Anterior cingulate cortex (tissue), 58 donors: Measurements from ENCODE around the gene SNCB.
A peak's percentile ranks its signal among the peaks of the same experiment; 100 is the strongest.
"Not testable (repeated sequence)": the region's sequence is repeated elsewhere in the genome, so short reads cannot be mapped to it uniquely, and the experiment has no call there.

Source experiments
- DNase-seq, 58 donors: peaks; one replicate each; lab custom pipeline; 2025; lab: John Stamatoyannopoulos, UW

SNCB gene

DNA sequence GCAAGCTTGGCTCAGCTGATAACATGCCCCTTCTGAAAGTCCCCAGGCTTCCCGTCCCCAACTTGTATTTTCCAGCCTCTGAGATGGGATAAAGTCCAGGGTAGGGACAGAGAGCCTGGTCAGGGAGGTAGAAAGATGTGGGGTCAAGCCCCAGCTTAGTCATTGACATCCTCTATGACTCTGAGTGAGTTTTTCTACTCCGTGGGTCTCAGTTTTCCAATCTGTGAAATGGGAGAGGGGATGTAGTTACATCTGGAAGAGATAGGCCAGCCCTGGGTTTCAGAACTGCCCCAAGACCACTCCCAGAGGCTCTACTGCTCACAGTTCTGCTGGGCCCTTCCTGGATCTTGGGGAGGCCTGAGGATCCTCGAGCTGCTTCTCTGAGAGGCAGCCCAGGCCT, 23.5 kb downstream of the SNCB start:
- no peak for DNase-seq

DNA sequence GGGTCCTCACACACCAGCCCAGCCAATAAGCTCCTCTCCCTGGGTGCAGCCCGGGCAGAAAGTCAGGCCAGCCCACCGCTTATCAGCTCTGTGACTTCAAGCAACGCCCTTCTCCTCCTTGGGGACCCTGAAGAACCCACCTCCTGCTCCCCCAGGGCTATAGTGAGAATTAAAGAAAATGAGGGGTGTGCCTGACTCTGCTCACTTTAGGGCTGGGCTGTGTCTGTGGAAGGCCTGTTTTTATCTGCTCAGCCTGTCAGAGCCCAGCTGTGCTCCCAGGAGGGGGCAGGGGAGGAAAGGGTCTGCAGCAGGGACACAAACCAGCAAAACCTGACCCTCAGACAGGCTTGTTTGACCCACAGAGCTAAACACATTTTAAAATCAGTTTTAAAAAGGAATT, 24.3 kb downstream of the SNCB start:
- DNase-seq, result no peak

GRCh38 chr5:176603091-176603490, 27.2 kb downstream of the SNCB start:
- DNase-seq, result no peak

DNA sequence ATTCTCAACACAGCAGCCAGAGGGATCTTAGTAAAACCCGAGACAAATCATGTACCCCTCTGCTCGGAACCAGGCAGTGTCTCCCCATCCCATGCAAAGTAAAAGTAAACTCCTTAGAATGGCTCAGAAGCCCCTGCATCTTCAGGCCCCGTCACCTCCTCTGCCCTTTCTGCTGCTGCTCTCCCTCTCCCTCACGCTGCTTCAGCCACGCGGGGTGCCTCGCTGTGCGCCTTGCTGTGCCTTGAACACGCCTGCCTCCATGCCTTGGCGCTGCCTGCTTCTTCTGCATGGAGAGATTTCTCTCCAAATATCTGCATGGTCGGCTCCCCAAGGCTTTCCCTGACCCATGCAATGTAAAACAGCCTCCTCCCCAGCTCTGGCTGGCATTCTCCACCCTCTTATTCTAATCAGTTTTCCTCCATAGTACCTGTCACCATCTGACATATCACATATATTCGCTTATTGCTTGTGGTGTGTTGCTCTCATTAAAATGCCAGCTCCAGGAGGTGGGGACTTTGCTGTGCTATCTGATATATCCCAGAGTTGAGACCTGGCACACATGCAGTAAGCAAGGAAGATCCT, 28.3 kb downstream of the SNCB start:
- DNase-seq, result peak in 4 of 58 donors; percentile 17 to 29 (median 24)

GRCh38 chr5:176599749-176600430, 30.4 kb downstream of the SNCB start:
- DNase-seq, result not testable (repeated sequence)

GRCh38 chr5:176597417-176598389, 32.6 kb downstream of the SNCB start:
- DNase-seq, result no peak

GRCh38 chr5:176596689-176597416, 33.5 kb downstream of the SNCB start:
- no peak for DNase-seq

DNA sequence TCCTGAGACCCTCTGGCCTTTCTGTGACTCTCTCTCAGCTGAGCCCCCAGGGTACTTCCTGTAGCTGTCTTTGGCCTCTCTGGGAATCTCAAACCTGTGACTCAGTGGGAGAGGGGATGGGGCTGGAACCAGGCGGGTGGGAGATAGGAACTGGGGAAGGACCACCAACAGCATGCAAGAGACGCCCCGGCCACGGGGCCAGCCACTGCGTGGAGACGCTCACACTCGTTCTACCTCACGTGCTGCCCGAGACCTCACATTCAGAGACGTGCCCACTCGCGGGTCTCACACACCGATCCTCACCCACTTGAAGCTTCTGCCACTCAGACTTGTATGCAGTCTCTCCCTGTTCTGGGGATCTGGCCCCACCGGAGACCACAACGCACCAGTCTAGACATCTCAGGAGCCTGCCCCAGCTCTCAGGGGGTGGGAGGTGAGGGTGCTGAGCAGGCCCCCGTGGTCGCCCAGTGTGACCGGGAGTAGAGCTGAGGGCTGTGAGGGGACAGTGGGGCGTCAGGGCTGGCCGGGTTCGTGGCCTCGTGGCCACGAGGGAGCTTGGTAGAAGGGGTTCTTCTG, 34.2 kb downstream of the SNCB start:
- no peak for DNase-seq

GRCh38 chr5:176595386-176595943, 34.9 kb downstream of the SNCB start:
- DNase-seq, result no peak

GRCh38 chr5:176594554-176594953, 35.8 kb downstream of the SNCB start:
- DNase-seq, result no peak

DNA sequence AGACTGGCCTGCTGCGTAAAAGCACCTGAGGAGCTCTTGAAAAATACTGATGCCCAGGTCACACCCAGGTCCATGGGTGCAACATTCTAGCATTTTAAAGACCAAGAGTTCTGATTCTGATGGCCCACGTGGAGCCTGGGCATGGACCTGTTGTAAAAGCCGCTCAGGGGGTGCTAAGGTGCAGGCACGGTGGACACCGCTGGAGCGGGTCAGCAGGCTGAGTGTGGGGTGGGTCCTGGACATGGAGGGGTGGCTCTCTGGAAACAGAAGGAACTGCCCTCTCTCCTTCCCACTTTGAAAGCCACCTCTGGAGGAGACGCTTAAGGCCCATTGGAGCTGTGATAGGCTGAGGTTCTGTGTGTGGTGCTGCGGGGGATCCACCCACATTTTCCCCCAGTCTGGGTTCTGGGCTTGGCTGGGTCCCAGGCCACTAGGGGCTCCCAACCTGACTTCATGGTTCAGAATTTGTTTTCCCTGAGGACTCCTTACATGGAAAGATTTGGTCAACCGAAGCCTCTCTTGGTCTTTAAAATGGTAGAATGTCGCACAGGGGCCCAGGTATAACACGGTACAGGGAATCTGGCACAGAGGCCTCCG, 37.0 kb downstream of the SNCB start:
- DNase-seq, result no peak

GRCh38 chr5:176592573-176592972, 37.8 kb downstream of the SNCB start:
- DNase-seq, result no peak

DNA sequence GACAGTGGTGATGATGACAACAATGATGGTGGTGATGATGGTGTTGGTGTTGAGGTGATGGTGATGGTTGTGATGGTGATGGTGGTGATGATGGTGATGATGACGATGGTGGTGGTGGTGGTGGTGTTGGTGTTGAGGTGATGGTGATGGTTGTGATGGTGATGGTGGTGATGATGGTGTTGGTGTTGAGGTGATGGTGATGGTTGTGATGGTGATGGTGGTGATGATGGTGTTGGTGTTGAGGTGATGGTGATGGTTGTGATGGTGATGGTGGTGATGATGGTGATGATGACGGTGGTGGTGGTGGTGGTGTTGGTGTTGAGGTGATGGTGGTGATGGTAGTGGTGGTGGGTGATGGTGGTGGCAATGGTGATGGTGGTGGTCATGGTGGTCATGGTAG, 38.7 kb downstream of the SNCB start:
- not testable (repeated sequence) for DNase-seq

- no peak for DNase-seq
Observed at GRCh38 chr5:176590035-176590717, 40.2 kb downstream of the SNCB start.

DNA sequence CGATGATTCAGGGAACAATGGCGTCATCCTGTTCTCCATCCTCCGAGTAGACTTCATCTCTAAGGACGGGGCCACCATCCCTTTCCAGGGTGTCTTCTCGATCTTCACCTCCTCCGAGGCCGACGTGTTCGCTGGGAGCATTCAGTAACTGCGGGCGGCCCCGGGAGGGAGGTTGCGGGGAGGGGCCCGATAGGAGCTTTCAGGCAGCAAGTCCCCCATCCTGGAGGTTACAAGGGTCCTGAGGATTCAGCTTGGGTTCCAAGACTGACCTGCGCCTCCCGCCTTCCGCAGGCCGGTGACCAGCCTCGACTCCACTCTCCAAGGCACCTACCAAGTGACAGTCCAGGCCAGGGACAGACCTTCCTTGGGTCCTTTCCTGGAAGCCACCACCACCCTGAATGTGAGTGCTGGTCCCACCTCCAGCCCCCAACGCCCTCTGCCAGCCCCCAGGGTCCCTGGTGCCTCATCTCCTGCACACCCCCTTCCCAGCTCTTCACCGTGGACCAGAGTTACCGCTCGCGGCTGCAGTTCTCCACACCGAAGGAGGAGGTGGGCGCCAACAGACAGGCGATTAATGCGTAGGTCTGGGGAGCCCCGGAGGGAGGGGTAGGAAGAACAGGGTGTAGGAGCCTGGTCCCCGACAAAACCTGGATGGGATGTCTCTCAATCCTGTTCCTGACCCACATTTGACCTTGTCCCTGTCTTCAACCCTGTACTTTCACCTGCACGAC, 41.1 kb downstream of the SNCB start:
- no peak for DNase-seq

GRCh38 chr5:176588297-176588696, 42.0 kb downstream of the SNCB start:
- DNase-seq, result no peak

DNA sequence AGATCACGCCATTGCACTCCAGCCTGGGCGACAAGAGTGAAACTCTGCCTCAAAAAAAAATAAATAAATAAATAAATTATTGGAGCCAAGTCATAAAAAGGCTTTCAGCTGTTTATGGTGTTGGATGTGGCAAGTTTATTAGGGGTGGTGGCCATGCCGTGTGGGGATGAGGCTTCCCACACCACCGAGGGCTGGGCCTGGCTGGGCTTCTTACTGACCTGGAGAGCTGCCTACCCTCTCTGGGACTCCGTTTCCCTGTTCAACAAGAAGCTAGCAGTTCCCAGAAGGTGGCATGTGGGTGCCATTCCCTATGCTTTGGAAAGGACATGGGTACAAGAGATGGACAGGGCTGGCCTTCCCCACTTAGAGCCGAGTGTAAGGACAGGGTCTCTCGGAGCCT, 42.9 kb downstream of the SNCB start:
- DNase-seq, result no peak

GRCh38 chr5:176583076-176583475, 47.3 kb downstream of the SNCB start:
- no peak for DNase-seq
